Measurements from ENCODE around the gene TBC1D22A. TPM values are rescaled to one million over a fixed set of nuclear protein-coding genes. Genes with fewer than 3 reads are reported as not detected.

The TBC1D22A gene
- total RNA-seq, 1 donor from 2014 or later, result 20.1 TPM

- peak; percentile 49 for DNase-seq (ENCODE audit: low spot score)
- intact Hi-C loops (cut with DNase I), result no loop called here
Measured at GRCh38 chr22:47064016-47064415, 301.6 kb downstream of the TBC1D22A start.

- intact Hi-C loops (cut with DNase I), result no loop called here
- peak; percentile 53 for DNase-seq (ENCODE audit: low spot score)
Measured at GRCh38 chr22:47064416-47064815, 302.0 kb downstream of the TBC1D22A start.

- DNase-seq (ENCODE audit: low spot score), result peak; percentile 63
- intact Hi-C loops (cut with DNase I), result no loop called here
Measured at GRCh38 chr22:47065756-47066615, 303.5 kb downstream of the TBC1D22A start.

- DNase-seq (ENCODE audit: low spot score), result peak; percentile 53
- intact Hi-C loops (cut with DNase I), result no loop called here
Measured at GRCh38 chr22:47066616-47066905, 304.1 kb downstream of the TBC1D22A start.

GRCh38 chr22:47067321-47067890 is 305.0 kb downstream of the TBC1D22A start:
- DNase-seq (ENCODE audit: low spot score), result peak; percentile 12

GRCh38 chr22:47067911-47068625 is 305.6 kb downstream of the TBC1D22A start:
- peak; percentile 49 for DNase-seq (ENCODE audit: low spot score)
- intact Hi-C loops (cut with DNase I), result no loop called here

More at GRCh38 chr22:47067321-47067890, 305.0 kb downstream of the TBC1D22A start:
- intact Hi-C loops (cut with DNase I), result no loop called here

- DNase-seq (ENCODE audit: low spot score), result peak; percentile 7
- intact Hi-C loops (cut with DNase I), result no loop called here
Measured at GRCh38 chr22:47068626-47068996, 306.2 kb downstream of the TBC1D22A start.

- intact Hi-C loops (cut with DNase I), result no loop called here
- DNase-seq (ENCODE audit: low spot score), result peak; percentile 44
Measured at GRCh38 chr22:47069270-47069669, 306.8 kb downstream of the TBC1D22A start.

- DNase-seq (ENCODE audit: low spot score), result peak; percentile 66
- intact Hi-C loops (cut with DNase I), result no loop called here
Measured at GRCh38 chr22:47071078-47071806, 308.8 kb downstream of the TBC1D22A start.

- intact Hi-C loops (cut with DNase I), result no loop called here
- peak; percentile 57 for DNase-seq (ENCODE audit: low spot score)
Measured at GRCh38 chr22:47071807-47072641, 309.6 kb downstream of the TBC1D22A start.

- intact Hi-C loops (cut with DNase I), result no loop called here
- no peak for DNase-seq (ENCODE audit: low spot score)
Measured at GRCh38 chr22:47072642-47072967, 310.2 kb downstream of the TBC1D22A start.

GRCh38 chr22:47073075-47073474 is 310.6 kb downstream of the TBC1D22A start:
- DNase-seq (ENCODE audit: low spot score), result no peak
- intact Hi-C loops (cut with DNase I), result no loop called here

- DNase-seq (ENCODE audit: low spot score), result peak; percentile 67
- intact Hi-C loops (cut with DNase I), result no loop called here
Measured at GRCh38 chr22:47074105-47074504, 311.7 kb downstream of the TBC1D22A start.

- intact Hi-C loops (cut with DNase I), result no loop called here
- no peak for DNase-seq (ENCODE audit: low spot score)
Measured at GRCh38 chr22:47075568-47075967, 313.1 kb downstream of the TBC1D22A start.

- no peak for DNase-seq (ENCODE audit: low spot score)
- intact Hi-C loops (cut with DNase I), result no loop called here
Measured at GRCh38 chr22:47076758-47077157, 314.3 kb downstream of the TBC1D22A start.

GRCh38 chr22:47080100-47080499 is 317.6 kb downstream of the TBC1D22A start:
- DNase-seq (ENCODE audit: low spot score), result no peak
- intact Hi-C loops (cut with DNase I), result no loop called here

- intact Hi-C loops (cut with DNase I), result no loop called here
- no peak for DNase-seq (ENCODE audit: low spot score)
Measured at GRCh38 chr22:47082505-47082904, 320.1 kb downstream of the TBC1D22A start.

- DNase-seq (ENCODE audit: low spot score), result no peak
- intact Hi-C loops (cut with DNase I), result no loop called here
Measured at GRCh38 chr22:47083379-47083986, 321.0 kb downstream of the TBC1D22A start.

- DNase-seq (ENCODE audit: low spot score), result no peak
- intact Hi-C loops (cut with DNase I), result no loop called here
Measured at GRCh38 chr22:47084226-47084625, 321.8 kb downstream of the TBC1D22A start.
